Brain microvascular endothelial cell (primary cell): ENCODE data around the gene KIAA1328.
"Not testable (repeated sequence)": the region's sequence is repeated elsewhere in the genome, so short reads cannot be mapped to it uniquely, and the experiment has no call there.

Experiments
- DNase-seq: peaks from one replicate; pipeline ENCODE4 v3.0.0-alpha.2; 2020
- H3K27ac ChIP-seq: fragments of 250-450 bp; sonication (Bioruptor Pico); 2 replicates; pipeline ENCODE4 v1.5.1; 2020; ENCODE audit warnings: mild to moderate bottlenecking, moderate library complexity
- H3K27me3 ChIP-seq: fragments of 250-450 bp; sonication (Bioruptor Pico); replicated peaks from 2 replicates; pipeline ENCODE4 v1.5.1; 2020; ENCODE audit warnings: mild to moderate bottlenecking
- H3K36me3 ChIP-seq: fragments of 250-450 bp; sonication (Bioruptor Pico); replicated peaks from 2 replicates; pipeline ENCODE4 v1.5.1; 2020; ENCODE audit warnings: mild to moderate bottlenecking
- H3K4me3 ChIP-seq: 2 replicates; pipeline ENCODE4 v1.5.1; 2011; ENCODE audit warnings: low read depth, mild to moderate bottlenecking, control low read depth, low read length, moderate library complexity
- CTCF ChIP-seq: IDR thresholded peaks from 2 replicates; pipeline ENCODE4 v1.5.1; 2011; ENCODE audit warnings: low read depth, mild to moderate bottlenecking, moderate library complexity, low read length, control low read depth, inconsistent platforms; ENCODE audit errors: missing control alignments
- in situ Hi-C: cut with HindIII; loops from 2 replicates; pipeline ENCODE4 v1.10.0; 2017; ENCODE audit warnings: low sequenced_read_pairs, low pct_ligation_motif_present

Gene KIAA1328

GRCh38 chr18:36899289-36899688, 70.4 kb downstream of the KIAA1328 start:
- Histone ChIP-seq H3K36me3 (no peaks in the 10 kb centered on the region), H3K4me3 (no peak overlapping the region), H3K27me3 (no peaks in the 10 kb centered on the region), H3K27ac (no peak overlapping the region)
- TF ChIP-seq CTCF = peak; percentile 22
- no peak for DNase-seq
- in situ Hi-C loops = no loop called here

DNA sequence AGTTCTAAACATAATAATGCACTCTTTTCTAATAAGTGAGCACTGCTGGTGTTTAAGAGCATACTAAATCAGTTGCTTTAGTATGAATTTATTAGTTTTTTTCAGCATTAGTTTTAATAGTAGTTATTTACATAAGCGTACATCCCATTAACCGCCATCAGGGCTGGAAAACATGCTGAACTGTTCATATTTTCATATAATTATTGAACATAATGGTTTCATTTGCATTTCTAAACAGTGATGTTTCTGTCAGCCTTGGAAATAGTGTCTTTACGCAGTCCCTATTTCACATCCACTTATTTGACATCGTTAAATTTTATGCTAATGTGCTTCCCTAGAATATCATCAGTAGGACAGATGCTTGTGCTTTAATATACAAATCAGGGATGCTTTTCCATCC, 71.5 kb downstream of the KIAA1328 start:
- Histone ChIP-seq H3K4me3 (no peak overlapping the region), H3K36me3 (no peaks in the 10 kb centered on the region), H3K27me3 (no peaks in the 10 kb centered on the region), H3K27ac (no peak overlapping the region)
- in situ Hi-C loops = no loop called here
- TF ChIP-seq CTCF = no peak
- DNase-seq = no peak

- Histone ChIP-seq H3K27me3 (no peaks in the 10 kb centered on the region), H3K36me3 (no peaks in the 10 kb centered on the region), H3K4me3 (no peak overlapping the region), H3K27ac (no peak overlapping the region)
- in situ Hi-C loops = no loop called here
- no peak for DNase-seq
- TF ChIP-seq CTCF = no peak
Measured at GRCh38 chr18:36901277-36901701, 72.4 kb downstream of the KIAA1328 start.

DNA sequence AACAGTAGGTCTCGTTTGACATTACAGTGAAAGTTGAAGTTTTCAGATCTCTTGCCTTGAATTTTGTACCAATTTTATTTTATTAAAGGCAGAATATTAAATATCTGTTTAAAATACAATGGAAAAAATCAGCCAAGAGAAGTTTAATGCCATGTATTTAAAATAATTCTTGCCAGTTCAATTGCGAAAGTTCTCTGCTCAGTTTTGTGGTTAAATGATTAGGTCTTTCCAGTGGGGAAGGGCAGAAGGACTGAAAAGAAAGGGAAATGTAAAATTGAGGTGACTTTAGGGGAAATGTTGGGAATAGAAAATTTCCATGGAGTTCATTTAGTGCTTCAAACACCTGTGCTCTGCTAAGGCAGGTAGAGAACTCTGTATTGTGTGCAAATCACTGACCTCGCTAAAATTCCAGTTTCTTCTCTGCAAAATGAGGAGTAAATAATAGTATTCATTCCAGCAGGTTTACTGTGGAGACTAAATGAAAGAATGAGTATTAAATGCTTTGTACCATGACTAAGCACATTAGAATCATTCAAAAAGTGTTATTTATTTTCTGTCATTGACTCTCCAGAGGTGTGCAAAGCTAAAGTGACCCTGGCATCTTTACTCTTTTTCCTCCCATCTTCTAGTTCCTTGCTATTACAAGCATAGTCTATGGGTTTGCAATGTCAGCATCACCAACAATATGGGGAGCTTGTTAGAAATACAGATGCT, 74.4 kb downstream of the KIAA1328 start:
- in situ Hi-C loops = no loop called here
- Histone ChIP-seq H3K27ac (no peak overlapping the region), H3K27me3 (no peaks in the 10 kb centered on the region), H3K36me3 (no peaks in the 10 kb centered on the region), H3K4me3 (no peak overlapping the region)
- TF ChIP-seq CTCF = no peak
- DNase-seq = no peak

DNA sequence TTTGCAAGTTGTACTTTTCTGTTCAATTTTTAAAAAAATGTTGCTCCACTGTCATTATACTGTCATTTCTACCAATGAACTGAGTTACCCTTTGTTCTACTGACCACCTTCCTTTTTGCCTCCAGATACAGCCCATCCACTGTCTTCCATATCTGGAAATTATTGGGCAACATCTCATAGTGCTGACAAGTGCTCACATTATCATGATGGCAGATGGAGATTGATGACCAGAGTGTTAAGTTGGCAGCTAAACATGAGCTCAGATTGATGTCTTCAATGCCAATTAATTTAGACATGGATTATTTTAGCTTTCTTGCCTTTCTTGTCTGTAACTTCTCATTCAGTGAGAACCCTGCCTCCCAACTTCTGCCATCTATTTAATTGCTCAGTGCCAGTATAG, 76.6 kb downstream of the KIAA1328 start:
- H3K27ac ChIP-seq = no peak overlapping the region
- no peaks in the 10 kb centered on the region for H3K36me3 ChIP-seq
- no peaks in the 10 kb centered on the region for H3K27me3 ChIP-seq
- in situ Hi-C loops = no loop called here
- H3K4me3 ChIP-seq = no peak overlapping the region
- DNase-seq = no peak
- TF ChIP-seq CTCF = no peak

GRCh38 chr18:36909282-36909681, 80.4 kb downstream of the KIAA1328 start:
- H3K36me3 ChIP-seq, H3K27ac ChIP-seq, in situ Hi-C loops, DNase-seq, H3K4me3 ChIP-seq, H3K27me3 ChIP-seq: not testable (repeated sequence)
